ENCODE measurements around the gene SLC38A2.
A peak's percentile ranks its signal among the peaks of the same experiment; 100 is the strongest.

The SLC38A2 gene

GRCh38 chr12:46382964-46383653, 10.5 kb upstream of the SLC38A2 start:
- H3K27ac ChIP-seq (ENCODE audit: low read length): peak overlapping the region; percentile 99
- peaks cover 38% of the 10 kb centered on the region for H3K4me1 ChIP-seq (ENCODE audit: insufficient read depth, low read length)
- no peaks in the 10 kb centered on the region for H3K36me3 ChIP-seq (ENCODE audit: insufficient read depth, low read length)
- peak overlapping the region; percentile 81 for H2AFZ ChIP-seq (ENCODE audit: low read depth, low read length)
- DNase-seq (peak; percentile 98), ATAC-seq (ENCODE audit: insufficient read depth, low read depth) (peak; percentile 83)
- H4K20me1 ChIP-seq (ENCODE audit: insufficient read depth, low read length): no peaks in the 10 kb centered on the region
- H3K9me3 ChIP-seq (ENCODE audit: insufficient read depth, low read length, severe bottlenecking): no peaks in the 10 kb centered on the region
- peak overlapping the region; percentile 29 to 91; a peak in 3 of 4 replicates for H3K4me3 ChIP-seq (ENCODE audit: low read depth in 1 of 2, low read length in 2 of 2)
- peaks cover 12% of the 10 kb centered on the region for H3K79me2 ChIP-seq (ENCODE audit: insufficient read depth, low read length)
- no peak for TF ChIP-seq EZH2 (IDR thresholded peaks at IDR 0.05; ENCODE audit: borderline replicate concordance, low read depth, low read length, severe bottlenecking)
- TF ChIP-seq, protein P1, sequence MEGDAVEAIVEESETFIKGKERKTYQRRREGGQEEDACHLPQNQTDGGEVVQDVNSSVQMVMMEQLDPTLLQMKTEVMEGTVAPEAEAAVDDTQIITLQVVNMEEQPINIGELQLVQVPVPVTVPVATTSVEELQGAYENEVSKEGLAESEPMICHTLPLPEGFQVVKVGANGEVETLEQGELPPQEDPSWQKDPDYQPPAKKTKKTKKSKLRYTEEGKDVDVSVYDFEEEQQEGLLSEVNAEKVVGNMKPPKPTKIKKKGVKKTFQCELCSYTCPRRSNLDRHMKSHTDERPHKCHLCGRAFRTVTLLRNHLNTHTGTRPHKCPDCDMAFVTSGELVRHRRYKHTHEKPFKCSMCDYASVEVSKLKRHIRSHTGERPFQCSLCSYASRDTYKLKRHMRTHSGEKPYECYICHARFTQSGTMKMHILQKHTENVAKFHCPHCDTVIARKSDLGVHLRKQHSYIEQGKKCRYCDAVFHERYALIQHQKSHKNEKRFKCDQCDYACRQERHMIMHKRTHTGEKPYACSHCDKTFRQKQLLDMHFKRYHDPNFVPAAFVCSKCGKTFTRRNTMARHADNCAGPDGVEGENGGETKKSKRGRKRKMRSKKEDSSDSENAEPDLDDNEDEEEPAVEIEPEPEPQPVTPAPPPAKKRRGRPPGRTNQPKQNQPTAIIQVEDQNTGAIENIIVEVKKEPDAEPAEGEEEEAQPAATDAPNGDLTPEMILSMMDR (IDR thresholded peaks at IDR 0.05; ENCODE audit: borderline replicate concordance, extremely low read depth, low read length, poor library complexity, severe bottlenecking): peak; percentile 52
- peak overlapping the region; percentile 69 for H3K4me2 ChIP-seq (ENCODE audit: insufficient read depth, low read length)
- peak overlapping the region; percentile 93 for H3K9ac ChIP-seq (ENCODE audit: low read depth, low read length)
- no peaks in the 10 kb centered on the region for H3K27me3 ChIP-seq (ENCODE audit: insufficient read depth, low read length, poor library complexity)

DNA sequence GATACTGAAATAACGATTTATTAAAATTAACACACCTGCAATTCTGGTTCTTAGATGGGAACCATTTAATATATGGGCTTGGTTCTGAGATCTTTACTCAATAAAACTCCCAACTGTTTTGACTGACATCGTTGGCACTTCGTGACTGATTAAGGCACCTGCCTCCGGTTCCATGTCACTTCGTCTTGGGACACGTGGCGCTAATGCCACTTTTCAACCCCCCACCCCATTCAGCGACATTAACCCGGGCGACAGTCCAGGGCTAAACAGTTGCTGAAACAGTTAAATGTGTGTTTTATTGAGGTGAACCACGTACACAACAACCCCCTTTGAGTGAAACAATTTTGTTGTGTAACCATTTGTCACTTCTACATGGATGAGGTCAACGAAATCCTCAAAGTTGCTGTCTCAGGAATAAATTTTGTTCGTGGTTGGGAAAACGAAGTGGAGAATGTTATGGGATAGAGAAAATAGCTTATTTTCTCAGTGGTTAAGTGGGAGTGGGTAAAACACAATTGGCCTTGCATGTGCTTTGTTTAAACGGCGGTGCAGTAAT, 9.9 kb upstream of the SLC38A2 start:
- Histone ChIP-seq H4K20me1 (ENCODE audit: insufficient read depth, low read length) (no peaks in the 10 kb centered on the region), H3K4me2 (ENCODE audit: insufficient read depth, low read length) (peak overlapping the region; percentile 69), H3K4me3 (ENCODE audit: low read depth in 1 of 2, low read length in 2 of 2) (peak overlapping the region; percentile 27 to 64; a peak in 3 of 4 replicates), H3K79me2 (ENCODE audit: insufficient read depth, low read length) (peaks cover 12% of the 10 kb centered on the region), H2AFZ (ENCODE audit: low read depth, low read length) (peak overlapping the region; percentile 81), H3K36me3 (ENCODE audit: insufficient read depth, low read length) (no peaks in the 10 kb centered on the region), H3K27me3 (ENCODE audit: insufficient read depth, low read length, poor library complexity) (no peaks in the 10 kb centered on the region), H3K9ac (ENCODE audit: low read depth, low read length) (peak overlapping the region; percentile 93), H3K4me1 (ENCODE audit: insufficient read depth, low read length) (peaks cover 33% of the 10 kb centered on the region), H3K27ac (ENCODE audit: low read length) (peak overlapping the region; percentile 96), H3K9me3 (ENCODE audit: insufficient read depth, low read length, severe bottlenecking) (no peaks in the 10 kb centered on the region)
- no peak for ATAC-seq (ENCODE audit: insufficient read depth, low read depth)
- TF ChIP-seq, protein P1 (IDR thresholded peaks at IDR 0.05; ENCODE audit: borderline replicate concordance, extremely low read depth, low read length, poor library complexity, severe bottlenecking): no peak
- no peak for TF ChIP-seq EZH2 (IDR thresholded peaks at IDR 0.05; ENCODE audit: borderline replicate concordance, low read depth, low read length, severe bottlenecking)
- DNase-seq: peak; percentile 32

GRCh38 chr12:46380881-46381280, 8.3 kb upstream of the SLC38A2 start:
- Histone ChIP-seq H3K79me2 (ENCODE audit: insufficient read depth, low read length) (peaks cover 12% of the 10 kb centered on the region), H3K9ac (ENCODE audit: low read depth, low read length) (no peak overlapping the region), H3K9me3 (ENCODE audit: insufficient read depth, low read length, severe bottlenecking) (no peaks in the 10 kb centered on the region), H2AFZ (ENCODE audit: low read depth, low read length) (no peak overlapping the region), H4K20me1 (ENCODE audit: insufficient read depth, low read length) (no peaks in the 10 kb centered on the region), H3K4me1 (ENCODE audit: insufficient read depth, low read length) (peaks cover 26% of the 10 kb centered on the region), H3K36me3 (ENCODE audit: insufficient read depth, low read length) (no peaks in the 10 kb centered on the region), H3K27me3 (ENCODE audit: insufficient read depth, low read length, poor library complexity) (no peaks in the 10 kb centered on the region), H3K4me2 (ENCODE audit: insufficient read depth, low read length) (no peak overlapping the region), H3K4me3 (ENCODE audit: low read depth in 1 of 2, low read length in 2 of 2) (no peak overlapping the region), H3K27ac (ENCODE audit: low read length) (no peak overlapping the region)
- no peak for DNase-seq
- no peak for ATAC-seq (ENCODE audit: insufficient read depth, low read depth)
- TF ChIP-seq, protein P1 (IDR thresholded peaks at IDR 0.05; ENCODE audit: borderline replicate concordance, extremely low read depth, low read length, poor library complexity, severe bottlenecking): no peak
- TF ChIP-seq EZH2 (IDR thresholded peaks at IDR 0.05; ENCODE audit: borderline replicate concordance, low read depth, low read length, severe bottlenecking): no peak
